ENCODE measurements around the gene ZBTB8A.
"Not testable (repeated sequence)": the region's sequence is repeated elsewhere in the genome, so short reads cannot be mapped to it uniquely, and the experiment has no call there.

Gene ZBTB8A

GRCh38 chr1:32538887-32539583 lies at the start of gene ZBTB8A:
ZBTB8A (plus strand) TSS chr1:32539427; CDS start chr1:32592932, 53,505 bp downstream.
- peak; percentile 16 for DNase-seq

DNA sequence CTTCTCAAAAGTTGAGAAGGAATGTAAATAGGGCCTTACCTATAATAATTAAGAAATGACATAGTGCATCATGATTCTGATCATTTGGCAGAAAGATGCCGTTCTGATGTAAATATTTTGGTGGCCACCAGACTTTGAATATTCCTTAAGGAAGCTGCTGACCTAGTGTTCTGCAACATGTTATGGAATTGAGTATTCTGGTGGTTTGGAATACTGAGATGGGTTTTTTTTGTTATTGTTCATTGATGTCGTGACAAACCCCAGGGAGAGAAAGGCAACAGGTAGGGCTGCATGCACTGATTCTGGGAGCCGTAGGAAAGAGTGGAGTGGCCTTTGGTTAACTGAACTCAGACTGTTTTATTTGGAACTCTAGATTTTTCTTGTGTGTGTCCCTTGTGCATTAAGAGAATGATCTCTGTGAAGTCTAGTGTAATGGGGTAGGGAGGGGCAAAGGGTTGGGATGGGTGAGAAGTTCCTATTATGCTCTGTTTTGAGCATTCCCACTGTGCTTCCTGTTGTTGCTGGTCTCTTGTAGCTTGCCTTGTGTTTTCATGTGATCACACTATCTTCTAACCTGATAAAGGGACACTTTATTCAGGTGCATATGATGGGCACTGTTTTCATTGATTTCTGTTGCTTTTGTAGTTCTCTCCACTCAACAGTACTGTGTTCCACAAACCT lies 49.3 kb upstream of the ZBTB8A start:
- DNase-seq = no peak

GRCh38 chr1:32491386-32491785 lies 47.8 kb upstream of the ZBTB8A start:
- DNase-seq = no peak

DNA sequence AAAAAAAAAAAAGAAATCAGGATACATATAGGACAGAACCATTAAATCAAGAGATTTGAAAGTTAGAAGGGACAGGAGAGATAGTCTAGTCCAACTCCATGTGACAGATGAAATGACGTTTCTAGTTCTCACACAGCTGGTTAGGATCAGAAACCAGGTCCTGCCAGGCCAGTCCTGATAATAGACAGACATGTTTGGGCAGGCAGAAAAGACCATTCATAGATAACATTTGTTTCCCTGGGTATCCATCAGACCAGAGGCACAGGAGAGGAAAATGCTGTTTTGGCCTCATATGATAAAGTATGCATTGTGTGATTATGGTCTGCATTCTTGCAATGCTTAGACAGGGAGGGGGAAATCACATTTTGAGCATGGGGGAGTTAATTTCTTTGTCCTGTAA lies 45.0 kb upstream of the ZBTB8A start:
- DNase-seq = no peak

GRCh38 chr1:32494711-32495337 lies 44.4 kb upstream of the ZBTB8A start:
- DNase-seq = no peak

- no peak for DNase-seq
Measured at GRCh38 chr1:32496127-32496526, 43.1 kb upstream of the ZBTB8A start.

DNA sequence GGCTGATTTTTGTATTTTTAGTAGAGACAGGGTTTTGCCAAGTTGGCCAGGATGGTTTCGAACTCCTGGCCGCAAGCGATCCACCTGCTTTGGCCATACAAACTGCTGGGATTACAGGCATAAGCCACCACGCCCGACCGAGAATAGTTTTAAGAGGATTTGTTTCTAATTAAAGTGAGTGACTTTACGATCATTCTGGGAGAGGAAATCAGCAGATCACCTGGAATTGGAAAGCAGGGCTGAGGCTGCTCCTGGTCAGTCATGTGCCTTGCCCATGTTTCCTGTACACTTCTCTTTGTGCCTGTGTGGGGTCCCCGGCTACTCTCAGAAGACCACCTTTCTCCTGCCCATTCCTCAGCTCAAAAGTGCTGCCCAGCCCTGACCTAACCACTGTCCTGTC lies 40.5 kb upstream of the ZBTB8A start:
- DNase-seq = no peak

DNA sequence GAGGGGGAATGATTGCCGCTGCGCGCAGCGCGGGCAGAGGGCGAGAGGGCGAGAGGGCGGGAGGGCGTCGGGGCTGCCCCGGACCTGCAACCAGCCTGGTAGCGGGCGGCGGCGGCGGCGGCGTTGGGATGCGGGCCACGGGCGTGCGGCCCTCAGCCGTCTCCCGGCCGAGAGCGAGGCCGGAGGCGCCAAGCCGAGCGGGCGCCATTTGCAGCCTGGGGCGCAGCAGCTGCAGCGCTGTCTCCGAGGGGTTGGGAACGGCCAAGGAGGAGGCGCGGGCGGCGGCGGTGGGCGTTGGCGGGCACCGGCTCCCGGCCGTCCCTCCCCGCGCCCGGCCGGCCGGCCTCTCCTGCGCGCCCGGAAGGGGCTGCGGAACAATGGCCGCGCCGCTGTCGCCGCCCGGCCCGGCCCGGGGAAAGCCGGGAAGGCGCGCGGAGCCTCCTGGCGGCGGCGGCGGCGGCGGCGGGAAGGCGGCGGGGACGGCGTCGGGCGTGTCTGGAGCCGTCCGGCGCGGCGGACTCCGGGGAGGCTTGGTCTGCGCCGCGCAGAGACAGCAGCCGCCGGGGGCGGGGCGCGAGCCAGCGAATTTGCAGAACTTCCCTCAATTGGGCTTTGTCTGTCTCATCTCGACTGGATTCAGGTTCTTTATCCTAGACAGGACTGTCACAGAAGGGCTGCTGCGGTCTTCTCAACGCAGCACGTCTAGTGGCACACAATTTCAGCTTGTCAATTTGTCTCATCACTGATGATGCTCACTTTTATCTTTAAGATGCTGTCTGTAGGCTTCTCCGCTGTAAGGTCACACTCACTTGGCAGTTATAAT lies 38.6 kb upstream of the ZBTB8A start:
- DNase-seq = peak; percentile 17

- no peak for DNase-seq
Measured at GRCh38 chr1:32501865-32502264, 37.4 kb upstream of the ZBTB8A start.

DNA sequence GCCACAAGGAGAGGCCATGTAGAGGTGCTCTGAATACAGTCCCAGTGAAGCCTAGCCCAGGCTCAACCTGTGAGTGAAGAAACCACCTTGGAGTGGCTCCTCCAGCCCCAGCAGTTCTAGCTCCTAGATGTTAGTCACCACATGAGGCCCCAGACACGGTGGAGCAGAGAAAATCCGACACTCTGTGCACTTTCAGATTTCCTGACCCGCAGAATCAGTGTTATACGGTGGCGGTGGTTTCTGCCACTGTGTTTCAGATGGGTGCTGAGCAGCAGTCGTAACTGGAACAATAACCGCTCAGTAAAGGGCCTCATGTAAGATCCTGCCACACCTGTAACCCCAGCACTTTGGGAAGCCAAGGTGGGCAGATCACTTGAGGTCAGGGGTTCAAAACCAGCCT lies 36.1 kb upstream of the ZBTB8A start:
- DNase-seq = no peak

DNA sequence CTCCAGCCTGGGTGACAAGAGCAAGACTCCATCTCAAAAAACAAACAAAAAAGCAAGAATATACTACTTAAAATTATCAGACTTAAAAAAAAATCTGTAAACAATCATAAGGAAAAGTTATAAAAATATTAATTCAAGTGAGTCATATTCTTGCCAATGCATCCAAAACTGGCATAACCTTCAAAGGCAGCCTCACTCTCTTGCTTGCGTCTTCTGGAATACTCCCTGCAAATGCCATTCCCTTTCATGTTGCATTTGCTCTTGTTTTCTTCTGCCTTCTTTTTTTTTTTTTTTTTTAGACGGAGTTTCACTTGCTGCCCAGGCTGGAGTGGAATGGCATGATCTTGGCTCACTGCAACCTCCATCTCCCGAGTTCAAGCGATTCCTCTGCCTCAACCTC lies 32.2 kb upstream of the ZBTB8A start:
- DNase-seq = no peak

- DNase-seq = no peak
Measured at GRCh38 chr1:32508761-32509160, 30.5 kb upstream of the ZBTB8A start.

DNA sequence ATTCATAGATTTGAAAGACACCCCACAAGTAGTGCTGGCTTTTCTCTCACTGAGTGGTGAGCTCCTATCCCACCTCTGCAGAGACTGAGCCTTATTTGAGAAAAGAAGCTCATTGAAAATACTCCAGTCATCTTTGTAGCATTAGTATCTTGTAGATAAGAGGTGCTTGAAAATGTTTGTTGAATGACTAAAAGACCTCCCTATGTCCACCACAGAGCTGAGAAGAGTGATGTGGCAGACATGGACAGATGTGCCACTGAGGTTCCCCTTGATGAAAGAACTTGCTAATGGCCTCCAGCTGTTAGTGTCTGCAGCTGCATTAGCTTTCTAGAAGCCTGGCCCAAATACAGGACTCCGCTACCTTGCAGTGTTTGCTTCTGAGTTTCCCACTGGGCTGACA lies 29.3 kb upstream of the ZBTB8A start:
- DNase-seq = no peak

GRCh38 chr1:32516402-32516801 lies 22.8 kb upstream of the ZBTB8A start:
- DNase-seq = no peak

- DNase-seq = no peak
Measured at GRCh38 chr1:32518976-32519375, 20.3 kb upstream of the ZBTB8A start.

- DNase-seq = no peak
Measured at GRCh38 chr1:32521165-32521564, 18.1 kb upstream of the ZBTB8A start.

- no peak for DNase-seq
Measured at GRCh38 chr1:32525053-32525452, 14.2 kb upstream of the ZBTB8A start.

GRCh38 chr1:32525661-32526444 lies 13.4 kb upstream of the ZBTB8A start:
- DNase-seq = no peak

DNA sequence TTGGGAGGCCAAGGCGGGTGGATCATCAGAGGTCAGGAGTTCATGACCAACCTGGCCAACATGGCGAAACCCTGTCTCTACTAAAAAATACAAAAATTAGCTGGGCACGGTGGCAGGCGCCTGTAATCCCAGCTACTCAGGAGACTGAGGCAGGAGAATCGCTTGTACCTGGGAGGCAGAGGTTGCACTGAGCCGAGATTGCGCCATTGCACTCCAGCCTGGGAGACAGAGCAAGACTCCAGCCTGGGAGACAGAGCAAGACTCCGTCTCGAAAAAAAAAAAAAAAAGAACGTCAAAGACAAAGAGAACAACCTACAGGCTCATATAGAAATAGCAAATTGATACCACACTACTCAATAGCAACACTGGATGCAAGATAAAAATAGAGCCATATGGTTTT lies 10.7 kb upstream of the ZBTB8A start:
- not testable (repeated sequence) for DNase-seq

DNA sequence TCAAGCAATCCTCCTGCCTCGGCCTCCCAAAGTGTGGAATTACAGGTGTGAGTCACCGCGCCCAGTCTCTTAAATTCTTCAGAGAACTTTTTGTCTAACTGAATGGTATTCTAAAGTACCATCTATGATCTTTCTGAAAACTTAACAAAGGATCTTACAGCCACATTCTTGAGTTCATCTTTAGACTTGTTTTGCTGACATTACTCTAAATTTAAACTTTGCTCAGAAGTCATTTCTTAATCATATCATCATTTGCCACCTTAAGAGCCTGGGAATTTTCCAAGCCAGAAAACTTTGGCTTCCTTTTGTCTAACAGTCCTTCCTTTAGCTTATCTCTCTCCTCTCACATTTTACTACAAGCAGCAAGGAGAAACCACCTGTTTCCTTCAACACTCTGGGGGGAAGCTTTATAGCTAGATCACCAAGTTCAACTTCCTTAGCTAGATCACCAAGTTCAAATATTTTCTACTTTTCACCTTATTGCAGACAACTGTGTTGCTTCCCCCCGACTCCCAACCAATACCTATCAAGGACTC lies 5.4 kb upstream of the ZBTB8A start:
- DNase-seq = no peak

GRCh38 chr1:32536117-32536516 lies 3.1 kb upstream of the ZBTB8A start:
- DNase-seq = no peak

DNA sequence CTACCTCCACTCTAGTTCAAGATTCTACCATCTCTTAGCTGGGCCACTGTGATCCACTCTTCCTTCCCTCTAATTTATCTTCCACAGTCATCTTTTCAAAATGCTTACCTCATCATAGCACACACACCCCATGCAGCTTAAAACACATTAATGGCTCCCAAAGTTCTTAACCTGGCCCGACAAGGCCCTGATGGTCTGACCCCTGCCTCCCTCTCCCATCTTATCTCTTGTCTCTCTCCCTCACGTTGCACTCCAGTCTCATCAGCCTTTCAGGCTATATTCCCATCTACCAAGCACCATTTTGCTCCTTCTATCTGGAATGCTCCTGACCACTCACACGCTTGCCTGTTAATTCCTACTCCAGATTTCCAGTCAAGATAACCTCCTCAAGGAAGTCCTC lies 2.5 kb upstream of the ZBTB8A start:
- no peak for DNase-seq

All from activated naive CD4-positive, alpha-beta T cell treated with anti-CD3 and anti-CD28 coated beads, Interleukin-2, amount 50 U/mL, for 16 hours (primary cell).